Limb (tissue), 2 donors: ENCODE measurements around the gene MYO18B.

Experiments used
- DNase-seq, 2 donors: peaks; one replicate each; pipeline ENCODE4 v3.0.0-alpha.2; 2016; ENCODE audit errors: extremely low spot score in 2 of 2

The MYO18B gene

GRCh38 chr22:25774575-25775026, 32.6 kb downstream of the MYO18B start:
- DNase-seq, result peak in 1 of 2 donors; percentile 70

GRCh38 chr22:25775531-25775930, 33.5 kb downstream of the MYO18B start:
- DNase-seq, result no peak

- DNase-seq, result no peak
These were observed 35.4 kb downstream of the MYO18B start for GRCh38 chr22:25777411-25777810.

GRCh38 chr22:25777870-25778269, 35.9 kb downstream of the MYO18B start:
- no peak for DNase-seq

GRCh38 chr22:25779426-25779825, 37.4 kb downstream of the MYO18B start:
- DNase-seq, result no peak

GRCh38 chr22:25779890-25780289, 37.9 kb downstream of the MYO18B start:
- DNase-seq, result no peak

GRCh38 chr22:25780673-25781072, 38.7 kb downstream of the MYO18B start:
- no peak for DNase-seq

- no peak for DNase-seq
These were observed 39.8 kb downstream of the MYO18B start for GRCh38 chr22:25781801-25782200.

- no peak for DNase-seq
These were observed 40.8 kb downstream of the MYO18B start for GRCh38 chr22:25782831-25783230.

GRCh38 chr22:25783856-25784255, 41.9 kb downstream of the MYO18B start:
- no peak for DNase-seq

- no peak for DNase-seq
These were observed 44.2 kb downstream of the MYO18B start for GRCh38 chr22:25786165-25786564.

- DNase-seq, result no peak
These were observed 49.6 kb downstream of the MYO18B start for GRCh38 chr22:25791556-25791955.

GRCh38 chr22:25795478-25795877, 53.5 kb downstream of the MYO18B start:
- DNase-seq, result peak in 1 of 2 donors; percentile 33

- no peak for DNase-seq
These were observed 55.7 kb downstream of the MYO18B start for GRCh38 chr22:25797498-25798290.

GRCh38 chr22:25800766-25801165, 58.8 kb downstream of the MYO18B start:
- DNase-seq, result no peak

GRCh38 chr22:25802018-25802417, 60.0 kb downstream of the MYO18B start:
- DNase-seq, result no peak

GRCh38 chr22:25804676-25805075, 62.7 kb downstream of the MYO18B start:
- DNase-seq, result no peak

GRCh38 chr22:25806579-25806978, 64.6 kb downstream of the MYO18B start:
- no peak for DNase-seq

GRCh38 chr22:25814685-25815084, 72.7 kb downstream of the MYO18B start:
- DNase-seq, result no peak

- DNase-seq, result no peak
These were observed 73.6 kb downstream of the MYO18B start for GRCh38 chr22:25815561-25815960.

GRCh38 chr22:25816522-25817059, 74.6 kb downstream of the MYO18B start:
- no peak for DNase-seq

- no peak for DNase-seq
These were observed 75.3 kb downstream of the MYO18B start for GRCh38 chr22:25817092-25817943.
